Measurements from ENCODE around the gene APBA2. TPM values are rescaled to one million over a fixed set of nuclear protein-coding genes. Genes with fewer than 3 reads are reported as not detected.

Gene APBA2
- polyA plus RNA-seq, 3 donors, result 13.1 to 16.6 (median 15.2) TPM

- DNase-seq (ENCODE audit: extremely low read depth in 1 of 11, low read depth in 9 of 11, low spot score in 4 of 11), result no peak
Measured at GRCh38 chr15:28962851-28963710, 77.3 kb downstream of the APBA2 start.

GRCh38 chr15:28963711-28964081, 77.9 kb downstream of the APBA2 start:
- no peak for DNase-seq (ENCODE audit: extremely low read depth in 1 of 11, low read depth in 9 of 11, low spot score in 4 of 11)

- DNase-seq (ENCODE audit: extremely low read depth in 1 of 11, low read depth in 9 of 11, low spot score in 4 of 11), result no peak
Measured at GRCh38 chr15:28964098-28964497, 78.3 kb downstream of the APBA2 start.

- no peak for DNase-seq (ENCODE audit: extremely low read depth in 1 of 11, low read depth in 9 of 11, low spot score in 4 of 11)
Measured at GRCh38 chr15:28967066-28967465, 81.3 kb downstream of the APBA2 start.

GRCh38 chr15:28967990-28968389, 82.2 kb downstream of the APBA2 start:
- no peak for DNase-seq (ENCODE audit: extremely low read depth in 1 of 11, low read depth in 9 of 11, low spot score in 4 of 11)

- DNase-seq (ENCODE audit: extremely low read depth in 1 of 11, low read depth in 9 of 11, low spot score in 4 of 11), result no peak
Measured at GRCh38 chr15:28969511-28970085, 83.8 kb downstream of the APBA2 start.

GRCh38 chr15:28974142-28974541, 88.4 kb downstream of the APBA2 start:
- no peak for DNase-seq (ENCODE audit: extremely low read depth in 1 of 11, low read depth in 9 of 11, low spot score in 4 of 11)

GRCh38 chr15:28975766-28976179, 90.0 kb downstream of the APBA2 start:
- peak in 2 of 11 donors; percentile 41 to 44 for DNase-seq (ENCODE audit: extremely low read depth in 1 of 11, low read depth in 9 of 11, low spot score in 4 of 11)

GRCh38 chr15:28977377-28978010, 91.7 kb downstream of the APBA2 start:
- DNase-seq (ENCODE audit: extremely low read depth in 1 of 11, low read depth in 9 of 11, low spot score in 4 of 11), result no peak

GRCh38 chr15:28978011-28978378, 92.2 kb downstream of the APBA2 start:
- DNase-seq (ENCODE audit: extremely low read depth in 1 of 11, low read depth in 9 of 11, low spot score in 4 of 11), result no peak

- DNase-seq (ENCODE audit: extremely low read depth in 1 of 11, low read depth in 9 of 11, low spot score in 4 of 11), result no peak
Measured at GRCh38 chr15:28978661-28979060, 92.9 kb downstream of the APBA2 start.

GRCh38 chr15:28979208-28979841, 93.6 kb downstream of the APBA2 start:
- no peak for DNase-seq (ENCODE audit: extremely low read depth in 1 of 11, low read depth in 9 of 11, low spot score in 4 of 11)

- no peak for DNase-seq (ENCODE audit: extremely low read depth in 1 of 11, low read depth in 9 of 11, low spot score in 4 of 11)
Measured at GRCh38 chr15:28980709-28981350, 95.1 kb downstream of the APBA2 start.

- no peak for DNase-seq (ENCODE audit: extremely low read depth in 1 of 11, low read depth in 9 of 11, low spot score in 4 of 11)
Measured at GRCh38 chr15:28981351-28981720, 95.6 kb downstream of the APBA2 start.

GRCh38 chr15:28981921-28982320, 96.1 kb downstream of the APBA2 start:
- no peak for DNase-seq (ENCODE audit: extremely low read depth in 1 of 11, low read depth in 9 of 11, low spot score in 4 of 11)

- DNase-seq (ENCODE audit: extremely low read depth in 1 of 11, low read depth in 9 of 11, low spot score in 4 of 11), result no peak
Measured at GRCh38 chr15:28982886-28983285, 97.1 kb downstream of the APBA2 start.

GRCh38 chr15:28983432-28984311, 97.9 kb downstream of the APBA2 start:
- DNase-seq (ENCODE audit: extremely low read depth in 1 of 11, low read depth in 9 of 11, low spot score in 4 of 11), result no peak

Data from renal cortex interstitium (tissue), 11 donors.